A673 (cell line): Measurements from ENCODE around the gene ADGRG2.

Experiments
- EZH2 ChIP-seq: fragments of 200-600 bp; sonication (generic); IDR thresholded peaks from 2 replicates; pipeline ENCODE4 v1.6.1; 2017; ENCODE audit warnings: borderline replicate concordance, low read depth, mild to moderate bottlenecking, mixed read lengths, antibody characterized with exemption, low read length; ENCODE audit not compliant: poor library complexity, severe bottlenecking
- TF ChIP-seq, protein P1 (sequence below): fragments of 300-800, 200-600 bp; sonication (generic); conservative IDR thresholded peaks from 2 replicates; pipeline ENCODE4 v1.5.1; 2017; ENCODE audit warnings: low read depth, mild to moderate bottlenecking, antibody characterized with exemption, low read length, moderate library complexity, mixed read lengths

DNA sequence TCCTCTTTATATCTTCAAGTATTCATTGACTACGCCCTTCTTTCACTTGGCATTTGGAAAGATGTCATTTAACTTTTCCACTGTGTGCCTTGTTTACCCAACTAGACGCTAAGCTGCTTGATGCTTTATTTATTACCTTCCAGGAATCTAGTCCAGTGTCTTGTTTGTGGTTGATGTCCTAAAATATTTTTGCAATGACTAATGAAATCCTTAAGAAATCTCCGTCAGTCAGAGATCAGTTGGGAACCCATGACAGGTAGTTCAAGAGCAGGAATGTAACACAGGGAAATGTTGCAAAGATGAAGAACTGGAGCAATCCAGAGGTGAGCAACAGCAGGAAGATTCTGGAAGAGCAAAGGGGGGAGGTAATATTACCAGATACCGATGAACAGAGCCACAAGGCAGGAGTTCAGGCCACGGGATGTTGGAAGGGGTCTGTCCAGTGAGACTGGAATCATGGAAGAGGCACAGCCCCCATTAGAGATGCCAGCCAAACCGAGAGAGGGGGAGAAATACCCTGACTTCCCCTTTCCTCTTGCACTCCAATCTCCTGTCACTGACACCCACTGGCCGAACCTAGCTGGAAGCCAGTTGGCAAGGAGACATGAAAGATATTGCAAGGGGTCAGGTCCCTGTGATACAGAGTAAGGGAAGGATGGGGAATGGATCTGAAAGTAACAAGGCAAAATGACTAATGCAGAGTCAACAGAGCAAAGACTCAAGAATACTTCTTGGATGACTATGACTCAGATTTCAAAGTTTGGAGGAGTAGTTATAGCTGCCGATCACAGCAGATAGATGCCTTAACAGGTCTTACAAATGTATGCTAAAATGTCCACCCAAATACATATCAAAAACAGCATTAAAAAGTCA lies 75.7 kb downstream of the ADGRG2 start:
- TF ChIP-seq, protein P1, sequence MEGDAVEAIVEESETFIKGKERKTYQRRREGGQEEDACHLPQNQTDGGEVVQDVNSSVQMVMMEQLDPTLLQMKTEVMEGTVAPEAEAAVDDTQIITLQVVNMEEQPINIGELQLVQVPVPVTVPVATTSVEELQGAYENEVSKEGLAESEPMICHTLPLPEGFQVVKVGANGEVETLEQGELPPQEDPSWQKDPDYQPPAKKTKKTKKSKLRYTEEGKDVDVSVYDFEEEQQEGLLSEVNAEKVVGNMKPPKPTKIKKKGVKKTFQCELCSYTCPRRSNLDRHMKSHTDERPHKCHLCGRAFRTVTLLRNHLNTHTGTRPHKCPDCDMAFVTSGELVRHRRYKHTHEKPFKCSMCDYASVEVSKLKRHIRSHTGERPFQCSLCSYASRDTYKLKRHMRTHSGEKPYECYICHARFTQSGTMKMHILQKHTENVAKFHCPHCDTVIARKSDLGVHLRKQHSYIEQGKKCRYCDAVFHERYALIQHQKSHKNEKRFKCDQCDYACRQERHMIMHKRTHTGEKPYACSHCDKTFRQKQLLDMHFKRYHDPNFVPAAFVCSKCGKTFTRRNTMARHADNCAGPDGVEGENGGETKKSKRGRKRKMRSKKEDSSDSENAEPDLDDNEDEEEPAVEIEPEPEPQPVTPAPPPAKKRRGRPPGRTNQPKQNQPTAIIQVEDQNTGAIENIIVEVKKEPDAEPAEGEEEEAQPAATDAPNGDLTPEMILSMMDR: no peak
- TF ChIP-seq EZH2: no peak
